ENCODE data around the gene GPC3.
"Not testable (repeated sequence)": the region's sequence is repeated elsewhere in the genome, so short reads cannot be mapped to it uniquely, and the experiment has no call there.

Gene GPC3

DNA sequence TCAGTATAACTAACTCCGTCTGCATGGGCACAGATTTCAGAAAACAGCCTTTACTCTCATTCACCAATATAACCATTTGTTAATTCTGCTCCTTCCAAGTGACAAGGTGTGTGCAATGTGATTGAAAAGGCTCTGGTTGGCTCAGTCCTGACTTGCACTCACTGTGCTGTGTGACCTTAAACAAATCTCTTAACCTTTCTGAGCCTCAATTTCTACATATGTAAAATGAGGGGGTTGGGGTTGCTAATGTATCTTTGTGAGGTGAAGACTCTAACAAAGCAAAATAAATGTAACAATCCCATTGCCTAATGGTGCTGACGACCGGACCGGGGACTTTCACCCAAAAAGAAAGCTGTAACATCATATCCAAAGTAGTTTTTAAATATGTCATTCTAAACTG is 457.6 kb downstream of the GPC3 start:
- no peaks in the 10 kb centered on the region for H3K27me3 ChIP-seq (replicated peaks; ENCODE audit: control insufficient read depth, insufficient read depth, low read length)
- no peak overlapping the region for H3K4me3 ChIP-seq (replicated peaks; ENCODE audit: low read depth, low read length)
- no peaks in the 10 kb centered on the region for H3K36me3 ChIP-seq (ENCODE audit: control insufficient read depth, insufficient read depth, low read length)
- no peak for DNase-seq (ENCODE audit: extremely low read depth, insufficient read length)
- no peak for TF ChIP-seq CTCF (IDR thresholded peaks at IDR 0.05; ENCODE audit: insufficient read depth, low read length, poor library complexity, severe bottlenecking)

GRCh38 chrX:133527415-133527814 is 458.0 kb downstream of the GPC3 start:
- Histone ChIP-seq H3K27me3 (replicated peaks; ENCODE audit: control insufficient read depth, insufficient read depth, low read length) (no peaks in the 10 kb centered on the region), H3K36me3 (ENCODE audit: control insufficient read depth, insufficient read depth, low read length) (no peaks in the 10 kb centered on the region), H3K4me3 (replicated peaks; ENCODE audit: low read depth, low read length) (no peak overlapping the region)
- no peak for TF ChIP-seq CTCF (IDR thresholded peaks at IDR 0.05; ENCODE audit: insufficient read depth, low read length, poor library complexity, severe bottlenecking)
- DNase-seq (ENCODE audit: extremely low read depth, insufficient read length) = no peak

DNA sequence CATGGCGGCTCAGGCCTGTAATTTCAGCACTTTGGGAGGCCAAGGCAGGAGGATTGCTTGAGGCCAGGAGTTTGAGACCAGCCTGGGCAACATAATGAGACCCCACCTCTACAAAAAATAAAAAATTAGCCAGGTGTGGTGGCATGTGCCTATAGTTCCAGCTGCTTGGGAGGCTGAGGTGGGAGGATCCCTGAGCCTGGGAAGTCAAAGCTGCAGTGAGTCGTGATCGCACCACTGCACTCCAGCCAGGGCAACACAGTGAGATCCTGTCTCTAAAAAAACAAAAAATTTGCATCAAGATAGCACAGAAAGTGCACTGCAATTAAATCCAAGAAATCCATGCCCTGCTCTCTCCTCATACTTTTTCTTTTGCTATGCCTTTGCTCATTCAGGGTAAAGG is 458.6 kb downstream of the GPC3 start:
- not testable (repeated sequence) for H3K27me3 ChIP-seq (replicated peaks; ENCODE audit: control insufficient read depth, insufficient read depth, low read length); H3K36me3 ChIP-seq (ENCODE audit: control insufficient read depth, insufficient read depth, low read length); DNase-seq (ENCODE audit: extremely low read depth, insufficient read length); H3K4me3 ChIP-seq (replicated peaks; ENCODE audit: low read depth, low read length)

DNA sequence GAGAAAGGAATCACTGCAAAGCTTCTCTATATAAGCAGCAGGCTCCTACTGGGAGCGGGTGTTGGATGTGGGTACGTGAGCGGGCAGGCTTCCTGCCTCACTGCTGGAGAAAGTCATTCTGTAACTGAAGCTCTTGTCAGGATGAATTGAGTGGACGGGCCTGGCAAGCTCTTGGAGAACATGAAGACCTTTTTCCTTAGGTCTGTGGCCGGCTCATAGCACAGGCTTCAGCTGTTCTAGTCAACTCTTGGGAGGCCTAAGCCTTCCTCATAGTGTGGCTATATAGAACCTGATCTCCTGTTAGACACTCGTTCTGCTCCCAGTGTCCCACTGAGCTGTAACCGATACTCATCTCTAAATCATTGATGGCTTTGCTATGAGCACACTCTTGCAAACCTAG is 461.9 kb downstream of the GPC3 start:
- no peak for TF ChIP-seq CTCF (IDR thresholded peaks at IDR 0.05; ENCODE audit: insufficient read depth, low read length, poor library complexity, severe bottlenecking)
- H3K27me3 ChIP-seq (replicated peaks; ENCODE audit: control insufficient read depth, insufficient read depth, low read length) = no peaks in the 10 kb centered on the region

GRCh38 chrX:133523081-133523487 is 462.3 kb downstream of the GPC3 start:
- H3K36me3 ChIP-seq (ENCODE audit: control insufficient read depth, insufficient read depth, low read length) = no peaks in the 10 kb centered on the region
- no peak overlapping the region for H3K4me3 ChIP-seq (replicated peaks; ENCODE audit: low read depth, low read length)
- no peak for TF ChIP-seq CTCF (IDR thresholded peaks at IDR 0.05; ENCODE audit: insufficient read depth, low read length, poor library complexity, severe bottlenecking)
- no peaks in the 10 kb centered on the region for H3K27me3 ChIP-seq (replicated peaks; ENCODE audit: control insufficient read depth, insufficient read depth, low read length)
- no peak for DNase-seq (ENCODE audit: extremely low read depth, insufficient read length)

More for the DNA sequence above, 461.9 kb downstream of the GPC3 start:
- no peak for DNase-seq (ENCODE audit: extremely low read depth, insufficient read length)
- no peak overlapping the region for H3K4me3 ChIP-seq (replicated peaks; ENCODE audit: low read depth, low read length)
- no peaks in the 10 kb centered on the region for H3K36me3 ChIP-seq (ENCODE audit: control insufficient read depth, insufficient read depth, low read length)

GRCh38 chrX:133516686-133517085 is 468.7 kb downstream of the GPC3 start:
- H3K4me3 ChIP-seq (replicated peaks; ENCODE audit: low read depth, low read length) = no peak overlapping the region
- no peak for DNase-seq (ENCODE audit: extremely low read depth, insufficient read length)
- no peak for TF ChIP-seq CTCF (IDR thresholded peaks at IDR 0.05; ENCODE audit: insufficient read depth, low read length, poor library complexity, severe bottlenecking)
- H3K27me3 ChIP-seq (replicated peaks; ENCODE audit: control insufficient read depth, insufficient read depth, low read length) = no peaks in the 10 kb centered on the region
- H3K36me3 ChIP-seq (ENCODE audit: control insufficient read depth, insufficient read depth, low read length) = no peaks in the 10 kb centered on the region
